UCSD-AML1 (cell line): Measurements from ENCODE around the gene FAM118B.

Experiments
- DNase-seq: peaks from one replicate; lab custom pipeline; 2025; ENCODE audit not compliant: unreplicated experiment; lab: John Stamatoyannopoulos, UW

Gene FAM118B

DNA sequence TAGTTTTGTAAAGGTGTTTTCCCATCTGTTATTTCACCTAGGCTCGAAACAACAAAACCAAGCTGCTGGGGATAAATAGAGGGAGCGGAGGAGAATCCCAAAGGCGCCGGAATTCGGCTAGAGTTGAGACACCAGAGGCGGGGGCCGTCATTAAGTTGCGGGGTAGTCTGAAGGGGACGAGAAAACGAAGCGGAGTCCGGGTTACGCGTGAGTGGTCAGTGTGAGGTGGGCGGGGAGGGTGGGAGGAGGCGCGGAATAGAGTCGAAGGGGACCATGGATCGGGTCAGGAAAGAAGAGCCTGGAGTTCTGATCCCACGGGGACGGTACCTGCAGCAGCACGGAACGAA is 56.8 kb downstream of the FAM118B start:
- no peak for DNase-seq

DNA sequence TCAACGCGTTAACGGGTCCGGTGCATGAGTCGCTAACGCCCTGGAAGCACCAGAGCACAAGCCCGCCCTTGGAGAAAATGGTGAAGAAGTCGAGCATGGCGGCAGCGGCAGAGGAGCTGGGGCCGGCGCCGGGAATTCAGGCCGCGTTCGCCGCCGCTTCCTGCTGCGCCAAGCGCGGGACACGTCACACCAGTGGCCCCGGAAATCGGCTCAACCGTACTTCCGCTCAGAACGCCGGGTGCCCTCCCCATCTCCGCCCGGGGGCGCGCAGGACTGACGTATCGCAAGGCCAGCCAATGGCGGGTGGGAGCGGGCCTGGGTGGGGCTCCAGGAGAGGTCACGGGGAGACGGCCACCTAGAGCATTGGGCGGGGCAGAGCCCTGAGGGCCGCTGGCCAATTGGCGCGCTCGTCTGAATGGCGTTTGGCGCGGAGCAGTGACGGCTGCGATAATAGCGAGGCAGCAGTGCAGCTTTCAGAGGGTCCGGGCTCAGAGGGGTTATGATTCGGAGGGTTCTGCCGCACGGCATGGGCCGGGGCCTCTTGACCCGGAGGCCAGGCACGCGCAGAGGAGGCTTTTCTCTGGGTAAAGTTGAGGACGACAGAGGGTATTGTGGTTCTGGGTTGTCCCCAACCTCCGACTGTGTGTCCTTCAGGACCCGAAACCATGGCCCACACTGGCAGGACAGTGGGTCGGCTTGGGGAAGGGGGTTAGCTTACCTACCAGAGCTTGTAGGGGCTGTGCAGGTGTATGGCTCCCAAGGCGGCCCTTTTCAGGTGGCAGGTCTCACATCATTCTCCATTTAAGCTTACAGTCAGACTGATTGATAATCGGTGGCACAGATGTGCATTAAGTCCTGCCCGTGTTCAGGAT is 57.4 kb downstream of the FAM118B start, which contains the start of the genes FOXRED1 and SRPRA:
Gene FOXRED1, plus strand, starts transcription at position 447 of the 872 bp plus-strand sequence. Its CDS starts 53 bp downstream, at position 500.
Gene SRPRA, minus strand, starts transcription at position 188 of the 872 bp plus-strand sequence. Its CDS starts 91 bp downstream, at position 97.
- DNase-seq: peak; percentile 100

DNA sequence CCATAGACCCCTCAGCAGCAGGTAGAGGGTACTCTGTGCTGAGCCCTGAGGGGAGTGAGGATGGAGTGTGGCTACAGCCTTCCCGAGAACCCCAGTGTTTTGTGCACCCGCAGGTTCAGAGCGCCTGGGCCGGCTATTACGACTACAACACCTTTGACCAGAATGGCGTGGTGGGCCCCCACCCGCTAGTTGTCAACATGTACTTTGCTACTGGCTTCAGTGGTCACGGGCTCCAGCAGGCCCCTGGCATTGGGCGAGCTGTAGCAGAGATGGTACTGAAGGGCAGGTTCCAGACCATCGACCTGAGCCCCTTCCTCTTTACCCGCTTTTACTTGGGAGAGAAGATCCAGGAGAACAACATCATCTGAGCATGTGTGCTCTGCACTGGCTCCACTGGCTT is 65.7 kb downstream of the FAM118B start:
- no peak for DNase-seq

DNA sequence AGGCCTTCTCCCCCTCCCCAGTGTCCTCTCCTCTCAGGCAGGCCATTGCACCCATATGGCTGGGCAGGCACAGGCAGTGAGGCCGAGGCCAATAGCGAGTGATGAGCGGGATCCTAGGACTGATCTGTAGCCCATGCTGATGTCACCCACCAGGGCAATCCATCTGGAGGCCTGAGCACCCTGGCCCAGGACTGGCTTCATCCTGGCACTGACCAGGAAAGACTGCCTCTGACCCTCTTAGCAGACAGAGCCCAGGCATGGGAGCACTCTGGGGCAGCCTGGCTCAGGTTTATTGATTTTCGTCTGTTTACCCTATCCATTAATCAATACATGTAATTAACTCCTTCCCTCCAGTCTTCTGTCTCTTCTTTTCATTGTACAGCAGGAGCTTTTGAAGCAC is 66.2 kb downstream of the FAM118B start:
- no peak for DNase-seq

DNA sequence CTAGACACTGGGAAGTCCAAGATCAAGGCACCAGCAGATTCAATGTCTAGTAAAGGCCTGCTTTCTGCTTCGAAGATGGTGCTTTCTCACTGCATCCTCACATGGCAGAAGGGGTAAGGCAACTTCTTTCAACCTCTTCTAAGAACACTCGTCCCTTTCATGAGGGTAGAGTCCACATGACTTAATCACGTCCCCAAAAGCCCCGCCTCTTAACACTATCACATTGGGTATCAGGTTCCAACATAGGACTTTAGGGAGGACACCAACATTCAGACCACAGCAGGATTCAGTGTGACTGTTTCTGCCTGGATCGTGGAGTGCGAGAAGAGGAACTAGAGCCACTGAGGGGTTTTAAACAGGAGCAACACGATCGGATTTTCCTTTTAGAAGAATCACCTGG is 67.6 kb downstream of the FAM118B start:
- DNase-seq: no peak

DNA sequence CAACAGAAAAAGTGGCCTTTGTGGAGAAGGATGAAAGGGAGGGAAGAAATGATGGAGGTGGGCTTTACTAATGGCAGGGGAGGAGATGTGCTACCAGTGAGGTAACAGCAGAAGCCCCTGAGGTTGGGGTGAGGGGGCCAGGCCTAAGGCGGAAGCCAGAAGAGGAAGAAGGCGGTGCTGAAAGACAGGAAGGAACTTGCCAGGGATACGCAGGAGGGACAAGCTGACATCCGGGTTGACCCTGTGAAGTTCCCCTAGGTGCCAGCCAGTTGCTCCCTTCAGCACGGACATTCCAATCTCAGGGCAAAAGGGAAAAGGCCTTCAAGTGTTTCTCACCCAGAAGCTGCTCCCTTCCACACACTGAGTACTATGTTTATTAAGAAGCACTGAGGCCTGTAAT is 69.0 kb downstream of the FAM118B start:
- peak; percentile 69 for DNase-seq

DNA sequence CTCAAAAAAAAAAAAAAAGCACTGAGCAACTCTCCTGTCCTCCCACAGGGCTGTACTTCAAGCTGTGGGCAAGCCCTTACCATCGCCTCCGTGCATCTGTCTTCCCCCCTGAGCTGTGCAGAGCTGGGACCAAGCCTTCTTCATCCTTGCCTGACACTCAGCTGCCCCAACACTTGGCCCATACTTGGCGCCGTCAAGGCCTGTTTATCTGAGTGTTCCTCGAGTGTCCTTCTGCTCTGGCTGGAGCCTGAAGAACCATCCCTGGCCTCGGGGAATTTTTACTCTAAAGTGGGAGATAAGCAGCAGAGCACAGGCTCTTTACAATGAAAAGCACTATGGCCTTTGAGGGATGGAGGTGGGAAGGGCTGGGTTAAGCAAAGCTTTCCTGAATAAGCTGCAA is 69.7 kb downstream of the FAM118B start:
- DNase-seq: no peak

GRCh38 chr11:126281666-126282175 is 70.1 kb downstream of the FAM118B start:
- DNase-seq: no peak

GRCh38 chr11:126282361-126282735 is 70.8 kb downstream of the FAM118B start:
- DNase-seq: peak; percentile 47

DNA sequence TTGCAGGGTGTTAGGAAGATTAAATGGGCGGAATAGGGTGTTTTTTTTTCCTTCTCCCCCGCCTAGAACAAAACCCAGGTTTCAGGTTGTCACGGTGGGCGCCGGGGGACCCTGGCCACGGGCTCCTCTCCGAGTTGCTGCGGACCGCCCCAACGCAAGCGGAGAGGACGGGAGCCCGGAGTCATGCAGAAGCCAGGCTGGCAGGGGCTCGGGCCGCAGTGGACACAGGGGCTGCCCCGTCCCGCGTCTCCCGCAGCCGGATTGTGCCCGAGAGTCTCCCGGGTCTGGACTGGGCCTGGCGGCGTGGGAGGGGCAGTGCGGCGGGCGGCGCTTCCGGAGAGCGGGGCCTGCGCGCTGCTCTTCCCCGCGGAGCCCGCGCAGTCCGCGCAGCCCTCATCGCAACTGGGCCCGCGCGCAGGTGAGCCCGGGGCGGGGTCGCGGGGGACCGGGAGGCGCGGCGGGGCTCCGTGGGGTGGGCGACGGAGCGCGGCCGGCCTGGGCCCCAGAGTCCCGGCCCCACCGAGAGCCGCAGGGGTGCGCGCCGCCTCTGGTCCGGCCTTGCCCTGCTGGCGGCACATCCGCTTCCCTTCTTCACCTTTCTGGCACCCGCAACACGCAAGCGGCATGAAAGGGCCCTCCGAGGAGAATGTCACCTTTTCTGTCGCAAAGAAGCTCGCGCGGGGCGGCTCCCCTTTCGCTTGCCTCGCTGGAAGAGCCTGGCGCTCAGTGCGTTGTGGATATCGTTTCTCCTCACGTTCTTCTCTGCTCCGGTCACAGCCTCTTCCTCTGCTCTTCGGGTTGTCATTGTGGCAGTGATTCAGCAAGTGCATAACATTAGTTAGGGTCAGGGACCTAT is 71.4 kb downstream of the FAM118B start, which contains the start of gene TIRAP:
Gene TIRAP, plus strand, starts transcription at position 358 of the 856 bp plus-strand sequence. CDS start 7,802 bp downstream, outside the sequence.
- DNase-seq: peak; percentile 62

DNA sequence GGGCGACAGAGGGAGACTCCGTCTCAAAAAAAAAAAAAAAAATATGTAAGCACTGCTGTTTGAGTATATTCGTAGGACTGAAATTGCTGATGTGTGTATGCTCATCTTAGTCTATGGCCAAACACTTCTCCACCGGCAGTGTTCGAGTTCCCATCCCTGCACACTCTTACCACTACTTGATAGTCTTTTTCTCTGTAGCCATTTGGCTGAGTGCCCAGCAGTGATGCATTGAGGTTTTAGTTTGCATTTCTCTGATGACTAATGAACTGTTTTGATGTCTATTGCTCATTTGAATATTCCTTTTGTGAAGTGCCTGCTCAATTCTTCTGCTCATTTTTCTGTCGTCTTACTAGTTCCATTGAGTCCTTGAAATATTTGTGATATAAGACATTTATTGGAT is 73.2 kb downstream of the FAM118B start:
- no peak for DNase-seq

DNA sequence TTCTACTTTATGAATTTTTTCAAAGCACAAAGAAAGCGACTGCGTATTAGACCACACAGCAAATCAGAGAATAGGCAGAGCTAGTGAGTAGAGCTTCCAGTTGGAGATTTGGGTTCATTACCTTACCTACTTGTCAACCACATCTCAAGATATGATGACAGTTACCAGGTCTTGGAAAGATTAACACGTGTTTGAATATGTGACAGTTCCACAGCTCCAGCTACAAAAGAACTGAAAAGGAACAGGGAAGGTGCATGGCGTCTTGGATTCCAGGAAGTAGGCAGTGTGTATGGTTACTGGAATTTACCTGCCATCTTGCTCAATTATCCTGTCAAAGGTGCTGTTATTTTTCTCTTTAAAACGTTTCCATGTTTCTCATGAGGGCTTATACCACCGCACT is 76.7 kb downstream of the FAM118B start:
- DNase-seq: no peak

DNA sequence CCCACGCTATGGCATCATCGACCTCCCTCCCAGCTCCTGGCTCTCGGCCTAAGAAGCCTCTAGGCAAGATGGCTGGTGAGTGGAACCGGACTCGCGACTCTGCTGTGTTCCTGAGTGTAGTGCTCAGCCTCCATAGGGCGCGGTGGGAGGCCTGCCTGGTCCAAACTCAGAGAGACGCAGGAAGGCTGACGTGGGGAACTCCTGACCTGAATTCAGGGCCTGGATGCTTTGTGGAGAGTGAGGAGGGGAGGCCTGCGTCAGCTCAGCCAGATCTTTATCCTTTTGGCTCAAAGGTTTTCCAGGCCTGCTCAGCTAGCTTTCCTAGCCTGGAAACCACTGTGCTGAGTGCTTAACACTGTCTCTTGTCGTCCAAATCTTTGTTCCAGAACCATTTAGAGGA is 79.3 kb downstream of the FAM118B start:
- DNase-seq: no peak

DNA sequence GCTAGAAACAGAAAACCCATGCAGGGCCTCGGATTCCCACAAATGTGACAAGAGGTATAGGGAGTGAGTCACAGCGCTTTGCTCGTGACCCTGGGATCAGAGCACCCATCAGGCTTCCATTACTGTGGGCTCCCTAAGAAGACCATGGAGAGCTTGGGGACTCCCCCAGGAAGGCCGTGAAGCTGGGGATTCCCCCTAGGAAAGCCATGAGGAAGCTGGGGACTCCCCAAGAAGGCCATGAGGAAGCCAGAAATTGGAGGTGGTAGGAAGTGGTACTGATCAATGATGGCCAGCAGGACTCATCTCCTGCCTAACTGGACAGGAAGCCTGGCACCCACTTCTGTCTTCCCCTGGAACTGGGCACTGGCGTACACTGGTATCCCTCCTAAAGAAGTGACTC is 82.1 kb downstream of the FAM118B start:
- no peak for DNase-seq

GRCh38 chr11:126297004-126297403 is 85.4 kb downstream of the FAM118B start:
- no peak for DNase-seq

DNA sequence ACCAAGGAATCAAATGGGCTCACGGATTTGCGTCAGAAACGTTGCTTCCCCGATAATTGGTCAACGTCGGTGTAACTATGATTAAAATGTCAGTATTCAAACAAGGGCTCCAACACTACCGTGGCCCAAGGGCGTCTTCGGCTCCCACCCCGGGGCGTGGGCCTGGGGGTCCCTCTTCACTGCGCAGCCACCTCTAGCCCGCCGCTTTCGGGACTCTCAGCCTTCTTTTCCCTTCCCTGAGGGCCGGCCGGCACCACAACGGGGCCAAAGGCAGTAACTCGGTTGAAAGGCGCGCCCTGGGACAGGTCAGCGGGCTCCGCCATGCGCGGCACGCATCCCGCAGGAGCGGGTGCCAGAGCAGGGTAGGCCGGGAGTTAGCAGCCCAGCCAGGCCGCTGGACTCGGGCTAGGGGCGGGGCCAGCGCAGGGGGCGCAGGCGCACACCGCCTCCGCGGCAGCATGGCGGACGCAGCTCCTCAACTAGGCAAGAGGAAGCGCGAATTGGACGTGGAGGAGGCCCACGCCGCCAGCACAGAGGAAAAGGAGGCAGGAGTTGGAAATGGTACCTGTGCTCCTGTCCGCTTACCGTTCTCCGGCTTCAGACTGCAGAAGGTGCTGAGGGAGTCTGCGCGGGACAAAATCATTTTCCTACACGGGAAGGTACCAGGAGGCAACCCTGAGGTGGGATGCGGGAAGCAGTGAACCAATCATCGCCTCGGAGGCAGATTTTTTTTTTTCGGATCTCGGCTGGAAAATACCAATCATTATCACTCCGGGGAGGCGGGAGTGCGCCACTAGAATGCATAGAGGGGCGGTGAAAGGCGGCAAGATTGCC is 92.3 kb downstream of the FAM118B start, which contains the start of gene DCPS:
Gene DCPS, plus strand, starts transcription at position 438 of the 834 bp plus-strand sequence. Its CDS starts 21 bp downstream, at position 459.
- DNase-seq: peak; percentile 92

GRCh38 chr11:126304457-126305075 is 93.0 kb downstream of the FAM118B start:
- DNase-seq: no peak

DNA sequence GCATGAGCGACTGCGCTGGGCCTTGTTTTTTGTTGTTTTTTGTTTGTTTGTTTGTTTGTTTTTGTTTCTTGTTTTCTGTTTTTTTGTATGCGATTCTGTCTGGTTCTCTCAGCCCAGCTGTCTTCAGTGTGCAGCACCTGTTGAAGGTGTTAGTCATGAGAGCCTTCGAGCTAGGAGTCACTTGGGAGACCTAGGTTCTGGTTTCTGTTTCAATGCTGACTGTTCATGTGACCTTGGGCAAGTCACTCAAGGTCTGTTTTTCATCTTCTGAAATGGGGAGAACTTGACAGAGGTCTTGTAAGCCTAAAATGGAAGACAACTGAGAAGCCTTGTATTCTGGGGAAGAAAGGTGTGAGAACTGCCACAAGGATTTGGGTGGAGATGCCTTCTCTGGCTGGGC is 94.1 kb downstream of the FAM118B start:
- no peak for DNase-seq

DNA sequence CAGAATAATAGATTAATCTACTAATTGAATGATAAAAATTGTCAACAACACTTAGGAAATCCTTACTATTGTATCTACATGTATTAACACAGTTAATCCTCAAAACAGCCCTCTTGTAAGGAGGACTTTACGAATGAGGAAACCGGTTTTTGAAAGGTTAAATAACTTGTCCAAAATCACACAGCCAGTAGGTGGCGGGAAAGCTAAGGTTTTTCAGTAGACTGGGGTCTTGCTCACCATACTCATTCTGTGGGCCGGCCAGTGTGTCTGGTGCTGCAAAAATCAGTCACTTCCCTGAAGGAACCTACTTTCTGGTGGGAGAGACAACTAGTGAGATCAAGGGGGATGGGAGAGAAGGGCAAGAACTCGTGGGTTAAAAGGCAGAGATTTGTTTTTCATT is 96.1 kb downstream of the FAM118B start:
- DNase-seq: peak; percentile 32

- DNase-seq: no peak
Observed at GRCh38 chr11:126308271-126308671, 96.7 kb downstream of the FAM118B start.
